Measurements from ENCODE around the gene GLG1.
"Not testable (repeated sequence)": the region's sequence is repeated elsewhere in the genome, so short reads cannot be mapped to it uniquely, and the experiment has no call there.

Gene GLG1

DNA sequence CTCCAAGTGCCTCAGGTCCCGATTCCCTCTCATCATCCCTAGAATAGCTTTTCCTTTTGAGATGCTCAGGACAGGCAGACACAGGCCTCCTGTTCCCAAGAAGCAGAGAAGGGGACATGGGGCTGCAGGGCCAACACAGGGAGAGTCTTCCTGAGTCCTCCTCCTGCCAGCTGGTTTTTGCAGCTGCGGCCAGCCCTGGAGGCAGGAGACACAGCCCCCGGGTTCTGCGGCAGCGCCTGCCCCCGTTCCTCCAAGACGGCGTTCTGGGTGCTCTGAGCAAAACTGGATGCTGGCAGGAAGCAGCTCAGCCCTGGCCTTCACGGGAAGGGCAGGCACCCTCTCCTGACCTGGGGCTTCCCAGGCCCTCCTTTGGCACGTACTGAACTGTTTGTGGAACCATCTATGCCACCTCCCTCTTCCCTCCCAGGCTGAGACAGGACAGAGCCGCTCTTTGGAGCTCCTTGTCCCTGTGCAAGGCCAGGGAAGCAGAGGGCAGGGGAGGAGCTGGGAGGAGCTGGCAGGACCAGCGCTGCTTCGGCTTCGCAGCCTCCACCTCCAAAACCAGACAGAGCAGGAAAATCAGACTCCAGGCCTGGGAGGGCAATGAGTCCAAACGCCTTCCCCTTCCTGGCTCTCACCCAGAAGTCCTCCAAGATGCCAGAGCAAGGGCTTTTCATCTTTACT is 208.6 kb downstream of the GLG1 start:
- H3K9ac ChIP-seq (ENCODE audit: low read length); H3K36me3 ChIP-seq (replicated peaks; ENCODE audit: insufficient read depth, low read length); H3K9me3 ChIP-seq (replicated peaks; ENCODE audit: insufficient read depth, low read length); H3K4me3 ChIP-seq (ENCODE audit: low read length); H2AFZ ChIP-seq (ENCODE audit: low read length); H3K4me1 ChIP-seq (ENCODE audit: low read length); H3K9me2 ChIP-seq (replicated peaks; ENCODE audit: insufficient read depth, low read length); H3K4me2 ChIP-seq (ENCODE audit: low read depth, low read length); H3K79me2 ChIP-seq (ENCODE audit: low read length); H3K27me3 ChIP-seq (replicated peaks; ENCODE audit: insufficient read depth, low read length); H3K27ac ChIP-seq (ENCODE audit: low read length); H3F3A ChIP-seq (ENCODE audit: insufficient read depth, low read length); DNase-seq; H4K20me1 ChIP-seq (ENCODE audit: insufficient read depth, low read length): not testable (repeated sequence)
